A172 (cell line): ENCODE data around the gene RAPGEF1. TPM values are rescaled to one million over a fixed set of nuclear protein-coding genes. Genes with fewer than 3 reads are reported as not detected.
A peak's percentile ranks its signal among the peaks of the same experiment; 100 is the strongest.
"Not testable (repeated sequence)": the region's sequence is repeated elsewhere in the genome, so short reads cannot be mapped to it uniquely, and the experiment has no call there.

Source experiments
- DNase-seq: peaks from one replicate; pipeline ENCODE4 v3.0.0-alpha.2; 2015; ENCODE audit warnings: low spot score
- total RNA-seq: library from RNA; depleted of rRNA; stranded (reverse); fragments of >200 nt; shearing (Covaris generic); gene quantifications from 2 replicates; pipeline ENCODE4 v1.2.3, GENCODE V29; 2014

Gene RAPGEF1
- total RNA-seq, 1 experiment from 2014 or later: 40.9 TPM

GRCh38 chr9:131559421-131560000 lies 180.4 kb downstream of the RAPGEF1 start:
- no peak for DNase-seq

GRCh38 chr9:131557855-131558548 lies 181.9 kb downstream of the RAPGEF1 start:
- no peak for DNase-seq

DNA sequence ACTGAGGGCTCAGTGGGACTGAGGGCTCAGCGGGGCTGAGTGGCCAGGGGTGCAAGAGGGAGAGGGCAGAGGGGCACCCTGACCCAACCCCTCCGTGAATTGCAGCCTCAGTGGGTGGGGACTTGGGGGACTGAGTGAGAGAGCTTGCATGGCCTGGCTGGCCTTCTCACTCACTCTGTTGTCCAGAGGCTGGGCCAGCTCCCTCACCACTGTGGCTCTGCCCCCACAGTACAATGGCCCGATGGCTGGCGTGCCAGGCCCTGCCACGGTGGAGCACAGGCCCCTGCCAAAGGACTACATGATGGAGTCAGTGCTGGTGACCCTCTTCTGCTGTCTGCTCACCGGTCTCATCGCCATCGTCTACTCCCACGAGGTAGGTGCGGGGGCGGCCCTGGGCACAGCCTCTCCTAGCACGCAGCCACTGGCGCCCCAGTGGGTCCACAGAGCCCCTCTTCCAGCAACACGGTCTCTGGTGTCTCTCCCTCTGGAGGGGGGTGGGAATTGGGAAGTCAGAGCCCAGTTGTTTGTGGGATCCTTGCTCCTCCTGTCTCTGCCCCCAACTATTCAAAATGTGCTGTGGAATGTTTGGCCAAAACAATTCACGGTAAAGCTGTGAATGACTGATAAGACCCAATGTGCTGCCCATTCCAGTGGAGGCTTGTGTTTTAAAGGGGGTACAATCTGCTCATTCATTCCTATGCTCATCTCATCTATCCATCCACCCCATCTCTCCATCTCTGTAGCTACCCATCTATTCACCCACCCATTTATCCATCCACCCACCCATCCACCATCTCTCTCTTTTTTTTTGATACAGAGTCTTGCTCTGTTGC lies 183.8 kb downstream of the RAPGEF1 start:
- no peak for DNase-seq

DNA sequence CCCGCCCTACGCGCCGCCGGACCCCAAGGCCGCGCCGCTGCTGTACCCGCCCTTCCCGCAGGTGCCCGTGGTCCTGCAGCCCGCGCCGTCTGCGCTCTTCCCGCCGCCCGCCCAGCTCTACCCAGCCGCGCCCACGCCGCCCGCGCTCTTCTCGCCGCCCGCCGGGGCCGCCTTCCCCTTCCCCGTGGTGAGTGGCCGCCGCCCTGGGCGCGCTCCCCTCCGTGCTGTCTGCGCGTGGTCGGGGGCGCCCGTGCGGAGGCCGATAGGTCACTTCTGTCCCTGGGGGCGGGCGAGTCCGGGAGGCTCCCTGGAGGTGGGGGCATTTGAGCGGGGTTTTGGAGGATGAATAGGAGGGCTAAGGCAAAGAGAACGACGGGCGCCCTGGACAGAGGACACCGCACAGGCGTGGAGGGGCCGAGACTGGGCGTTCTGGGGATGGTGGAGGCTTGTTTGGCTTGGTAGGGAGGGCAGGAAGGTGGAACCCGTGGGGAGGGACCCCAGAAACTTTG lies 185.0 kb downstream of the RAPGEF1 start:
- DNase-seq: no peak

GRCh38 chr9:131554087-131554842 lies 185.6 kb downstream of the RAPGEF1 start:
- no peak for DNase-seq

DNA sequence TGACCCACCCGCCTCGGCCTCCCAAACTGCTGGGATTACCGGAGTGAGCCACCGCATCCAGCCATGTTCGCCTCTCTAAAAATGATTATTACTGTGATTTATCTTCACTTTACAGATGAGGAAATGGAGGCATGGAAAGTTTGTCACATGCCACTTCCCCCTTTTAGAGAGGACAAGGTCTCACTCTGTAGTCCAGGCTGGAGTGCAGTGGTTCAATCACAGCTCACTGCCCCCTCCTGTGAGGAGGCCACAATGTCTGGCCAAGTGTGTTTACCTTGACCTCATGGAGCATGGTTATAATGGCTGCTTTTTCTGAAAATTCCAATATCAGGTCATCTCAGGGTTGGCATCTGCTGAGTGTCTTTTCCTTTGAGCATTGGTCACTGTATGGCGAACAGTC lies 187.8 kb downstream of the RAPGEF1 start:
- DNase-seq: no peak

DNA sequence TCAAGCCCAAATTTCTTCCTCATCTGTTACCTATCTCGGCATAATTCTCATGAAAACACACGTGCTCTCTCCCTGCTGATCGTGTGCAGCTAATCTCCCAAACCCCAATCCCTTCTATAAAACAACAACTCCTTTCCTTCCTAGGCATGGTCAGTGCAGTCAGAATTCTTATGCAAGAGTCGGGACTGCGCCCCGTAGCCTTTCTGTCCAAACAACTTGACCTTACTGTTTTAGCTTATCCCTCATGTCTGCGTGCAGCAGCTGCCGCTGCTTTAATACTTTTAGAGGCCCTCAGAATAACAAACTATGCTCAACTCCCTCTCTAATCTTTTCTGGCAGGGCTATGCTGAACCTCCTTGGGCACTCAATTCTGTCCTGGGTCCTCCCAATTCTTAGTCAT lies 189.4 kb downstream of the RAPGEF1 start:
- DNase-seq: not testable (repeated sequence)

DNA sequence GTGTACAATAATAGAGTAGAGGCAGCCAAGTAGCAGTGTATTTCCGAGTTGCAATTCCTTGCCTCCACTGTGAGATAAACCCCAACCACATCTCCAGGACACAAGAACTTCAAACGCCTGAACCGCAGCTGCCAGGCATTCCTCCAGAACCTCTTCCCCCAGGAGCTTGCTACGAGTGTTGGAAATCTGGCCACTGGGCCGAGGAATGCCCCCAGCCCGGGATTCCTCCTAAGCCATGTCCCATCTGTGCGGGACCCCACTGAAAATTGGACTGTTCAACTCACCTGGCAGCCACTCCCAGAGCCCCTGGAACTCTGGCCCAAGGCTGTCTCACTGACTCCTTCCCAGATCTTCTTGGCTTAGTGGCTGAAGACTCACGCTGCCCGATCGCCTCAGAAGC lies 190.7 kb downstream of the RAPGEF1 start:
- DNase-seq: not testable (repeated sequence)

- DNase-seq: no peak
These were observed 193.4 kb downstream of the RAPGEF1 start for GRCh38 chr9:131546336-131547084.

GRCh38 chr9:131545786-131546335 lies 194.0 kb downstream of the RAPGEF1 start:
- DNase-seq: no peak

GRCh38 chr9:131545003-131545785 lies 194.7 kb downstream of the RAPGEF1 start, which contains the start of gene PRRT1B:
PRRT1B (plus strand) TSS chr9:131545523; CDS start chr9:131545616, 93 bp downstream.
- DNase-seq: no peak

- no peak for DNase-seq
These were observed 196.7 kb downstream of the RAPGEF1 start for GRCh38 chr9:131543141-131543540.

- DNase-seq: no peak
These were observed 200.5 kb downstream of the RAPGEF1 start for GRCh38 chr9:131539223-131539923.

GRCh38 chr9:131537946-131538345 lies 201.9 kb downstream of the RAPGEF1 start:
- no peak for DNase-seq

DNA sequence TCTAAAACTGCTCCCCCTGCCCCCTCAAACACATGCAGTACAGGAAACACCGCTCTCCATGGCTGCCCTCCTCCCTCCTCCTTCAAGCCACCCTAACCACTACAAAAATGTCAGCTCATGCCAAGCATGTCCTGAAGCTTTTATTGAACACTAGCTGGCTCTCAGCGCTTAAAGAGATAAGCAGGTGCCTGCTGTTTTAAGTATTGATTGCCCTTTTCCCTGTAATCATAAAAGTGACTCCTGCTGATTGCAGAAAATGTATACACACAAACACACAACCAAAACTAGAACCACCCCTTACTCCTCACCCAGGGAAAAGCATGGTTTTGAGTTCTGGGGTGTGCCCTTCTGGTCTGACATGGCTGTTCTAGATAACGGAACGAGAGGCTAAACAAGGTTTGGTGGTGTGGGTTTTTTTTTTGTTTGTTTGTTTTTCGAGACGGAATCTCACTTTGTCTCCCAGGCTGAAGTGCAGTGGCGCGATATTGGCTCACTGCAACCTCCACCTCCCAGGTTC lies 205.1 kb downstream of the RAPGEF1 start:
- DNase-seq: no peak

DNA sequence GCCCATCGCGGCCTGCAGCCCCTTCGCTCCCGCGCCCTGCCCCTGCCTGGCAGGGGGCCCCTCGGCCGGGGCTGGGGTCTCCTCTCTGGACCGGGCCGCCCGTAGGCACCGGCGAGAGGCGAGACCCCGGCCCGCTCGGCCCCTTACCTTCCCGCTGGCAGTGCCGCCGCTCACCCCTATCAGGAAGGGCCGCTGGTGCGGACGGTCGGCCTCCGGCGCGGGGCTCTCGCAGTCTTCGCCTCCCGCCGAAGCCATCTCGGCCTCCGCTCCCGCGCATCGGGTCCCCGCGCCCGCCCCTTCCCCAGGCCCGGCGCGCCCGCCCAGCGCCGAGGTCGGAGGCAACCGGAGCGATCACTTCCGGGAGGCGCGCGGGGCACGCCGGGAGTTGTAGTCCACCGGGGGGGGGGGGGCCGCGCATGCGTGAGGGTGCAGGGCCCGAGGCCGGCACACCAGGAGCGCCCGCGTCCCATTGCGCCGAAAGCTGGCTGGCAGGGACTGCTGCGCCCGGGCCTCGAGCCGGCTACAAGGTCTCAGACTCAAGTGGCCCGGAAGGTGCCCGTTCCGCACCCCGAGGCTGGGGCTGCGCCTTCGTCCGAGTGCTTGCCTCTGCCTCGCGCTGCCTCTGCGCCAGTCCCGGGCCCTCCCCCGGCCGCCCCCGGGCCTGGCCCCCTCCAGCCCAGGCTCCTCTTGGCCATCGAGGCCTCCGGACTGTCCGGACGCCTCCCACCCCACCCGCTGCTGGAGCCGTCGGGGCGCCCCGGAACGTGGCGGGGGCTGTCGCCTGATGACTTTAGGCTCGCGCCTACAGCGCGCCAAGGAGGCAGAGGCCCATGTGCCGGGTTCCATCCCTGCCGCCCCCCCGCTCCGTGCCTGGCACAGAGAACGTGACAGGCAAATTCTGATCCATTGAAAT lies 208.7 kb downstream of the RAPGEF1 start, which contains the start of gene UCK1:
Gene UCK1 (minus strand): TSS at position 344 of the 913 bp plus-strand sequence. CDS start 89 bp downstream, at position 255.
- peak; percentile 51 for DNase-seq

DNA sequence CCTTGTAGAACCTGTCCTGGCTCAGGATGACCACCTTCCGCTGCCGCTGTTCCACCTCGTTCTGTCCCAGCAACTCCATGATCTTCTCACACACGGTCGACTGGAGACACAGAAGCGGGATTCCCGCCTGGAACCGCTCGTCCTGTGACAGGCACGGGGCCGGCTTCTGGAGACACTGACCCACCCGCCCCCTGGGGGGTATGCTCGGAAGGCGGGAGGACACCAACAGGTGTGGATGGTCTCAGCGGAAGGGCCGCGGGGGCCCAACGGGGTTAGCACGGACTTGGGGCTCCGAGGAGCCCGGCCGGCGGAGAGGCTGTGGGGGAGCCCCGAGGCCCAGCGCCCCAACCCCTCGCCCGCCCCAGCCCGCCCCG lies 209.3 kb downstream of the RAPGEF1 start:
- DNase-seq: no peak
